ENCODE data around the gene AGTR1. TPM values are rescaled to one million over a fixed set of nuclear protein-coding genes. Genes with fewer than 3 reads are reported as not detected.

The AGTR1 gene
- total and polyA plus RNA-seq, 10 of the 15 experiments (the other 5 are each of a cell fraction or from before 2014, with no cell fraction given), result not detected

DNA sequence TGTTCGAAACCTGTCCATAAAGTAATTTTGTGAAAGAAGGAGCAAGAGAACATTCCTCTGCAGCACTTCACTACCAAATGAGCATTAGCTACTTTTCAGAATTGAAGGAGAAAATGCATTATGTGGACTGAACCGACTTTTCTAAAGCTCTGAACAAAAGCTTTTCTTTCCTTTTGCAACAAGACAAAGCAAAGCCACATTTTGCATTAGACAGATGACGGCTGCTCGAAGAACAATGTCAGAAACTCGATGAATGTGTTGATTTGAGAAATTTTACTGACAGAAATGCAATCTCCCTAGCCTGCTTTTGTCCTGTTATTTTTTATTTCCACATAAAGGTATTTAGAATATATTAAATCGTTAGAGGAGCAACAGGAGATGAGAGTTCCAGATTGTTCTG lies 44.4 kb downstream of the AGTR1 start (continued):
- no peak for TF ChIP-seq MYB (IDR thresholded peaks at IDR 0.05; ENCODE audit: borderline replicate concordance, low read depth, low read length)
- no peak for TF ChIP-seq DPF2 (IDR thresholded peaks at IDR 0.05)

- Histone ChIP-seq H3K79me2 (ENCODE audit: control insufficient read depth, insufficient read depth, low read length) (no peaks in the 10 kb centered on the region), H3K27me3 (replicated peaks in 1 of 2; ENCODE audit: control insufficient read depth in 2 of 2, insufficient read depth in 2 of 2, low read length in 1 of 2) (no peaks in the 10 kb centered on the region), H3K4me2 (ENCODE audit: control insufficient read depth, insufficient read depth) (no peak overlapping the region), H3K36me3 (ENCODE audit: control insufficient read depth in 2 of 2, insufficient read depth in 2 of 2, low read length in 1 of 2) (no peaks in the 10 kb centered on the region), H3K9me3 (replicated peaks; ENCODE audit: control insufficient read depth, insufficient read depth, low read length) (no peaks in the 10 kb centered on the region), H3K4me3 (no peak overlapping the region), H3K4me1 (ENCODE audit: control insufficient read depth, insufficient read depth, low read length) (no peaks in the 10 kb centered on the region), H3K9ac (ENCODE audit: control insufficient read depth, insufficient read depth, low read length) (no peak overlapping the region), H4K20me1 (ENCODE audit: control insufficient read depth, insufficient read depth) (no peaks in the 10 kb centered on the region), H3K27ac (ENCODE audit: control insufficient read depth, insufficient read depth) (no peak overlapping the region), H2AFZ (ENCODE audit: control insufficient read depth, low read depth, low read length) (no peak overlapping the region)
- DNase-seq (ENCODE audit: low read depth, low spot score) (no peak), ATAC-seq (no peak), FAIRE-seq (no peak)
- CTCF ChIA-PET, result interaction anchor here (0.6 kb wide), 1 partner anchor 1426 kb away, joined by 3 read pairs; no protein-coding TSS in a partner anchor
- no TSS peak for BruUV-seq (replicated peaks)
- SMC1A ChIA-PET (ENCODE audit: uncharacterized antibody, unreplicated experiment), result no interaction called here
- 81% methylated on average over 5 of the region's 5 CpGs for WGBS (ENCODE audit: insufficient coverage, insufficient replicate concordance, low lambda C conversion rate, missing lambda C conversion rate)
- intact Hi-C loops (cut with micrococcal nuclease; ENCODE audit: unreplicated experiment), result no loop called here
- in situ Hi-C loops (cut with MboI), result no loop called here
- no peak for TF ChIP-seq KDM1A (IDR thresholded peaks at IDR 0.05; ENCODE audit: borderline replicate concordance)
- TF ChIP-seq ZNF622 (IDR thresholded peaks at IDR 0.05), result no peak
- no peak for TF ChIP-seq CREM (IDR thresholded peaks at IDR 0.05; ENCODE audit: low read depth)
- TF ChIP-seq YY1 (IDR thresholded peaks at IDR 0.05; ENCODE audit: low read depth, low read length), result no peak
- TF ChIP-seq POLR2A (IDR thresholded peaks at IDR 0.05; ENCODE audit: low read depth, low read length), result no peak
- no peak for TF ChIP-seq MEF2B (IDR thresholded peaks at IDR 0.05; ENCODE audit: partially characterized antibody, poor library complexity, severe bottlenecking)
- TF ChIP-seq MTA3 (IDR thresholded peaks at IDR 0.05; ENCODE audit: borderline replicate concordance, low read length), result no peak
- TF ChIP-seq YBX1 (IDR thresholded peaks at IDR 0.05), result no peak
- no peak for TF ChIP-seq JUNB (IDR thresholded peaks at IDR 0.05)
- no peak for TF ChIP-seq SMC3 (IDR thresholded peaks at IDR 0.05; ENCODE audit: borderline replicate concordance, low read length)
- TF ChIP-seq, protein P1, sequence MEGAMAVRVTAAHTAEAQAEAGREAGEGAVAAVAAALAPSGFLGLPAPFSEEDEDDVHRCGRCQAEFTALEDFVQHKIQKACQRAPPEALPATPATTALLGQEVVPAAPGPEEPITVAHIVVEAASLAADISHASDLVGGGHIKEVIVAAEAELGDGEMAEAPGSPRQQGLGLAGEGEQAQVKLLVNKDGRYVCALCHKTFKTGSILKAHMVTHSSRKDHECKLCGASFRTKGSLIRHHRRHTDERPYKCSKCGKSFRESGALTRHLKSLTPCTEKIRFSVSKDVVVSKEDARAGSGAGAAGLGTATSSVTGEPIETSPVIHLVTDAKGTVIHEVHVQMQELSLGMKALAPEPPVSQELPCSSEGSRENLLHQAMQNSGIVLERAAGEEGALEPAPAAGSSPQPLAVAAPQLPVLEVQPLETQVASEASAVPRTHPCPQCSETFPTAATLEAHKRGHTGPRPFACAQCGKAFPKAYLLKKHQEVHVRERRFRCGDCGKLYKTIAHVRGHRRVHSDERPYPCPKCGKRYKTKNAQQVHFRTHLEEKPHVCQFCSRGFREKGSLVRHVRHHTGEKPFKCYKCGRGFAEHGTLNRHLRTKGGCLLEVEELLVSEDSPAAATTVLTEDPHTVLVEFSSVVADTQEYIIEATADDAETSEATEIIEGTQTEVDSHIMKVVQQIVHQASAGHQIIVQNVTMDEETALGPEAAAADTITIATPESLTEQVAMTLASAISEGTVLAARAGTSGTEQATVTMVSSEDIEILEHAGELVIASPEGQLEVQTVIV (IDR thresholded peaks at IDR 0.05; ENCODE audit: borderline replicate concordance, partially characterized antibody), result no peak
- TF ChIP-seq, protein P2, sequence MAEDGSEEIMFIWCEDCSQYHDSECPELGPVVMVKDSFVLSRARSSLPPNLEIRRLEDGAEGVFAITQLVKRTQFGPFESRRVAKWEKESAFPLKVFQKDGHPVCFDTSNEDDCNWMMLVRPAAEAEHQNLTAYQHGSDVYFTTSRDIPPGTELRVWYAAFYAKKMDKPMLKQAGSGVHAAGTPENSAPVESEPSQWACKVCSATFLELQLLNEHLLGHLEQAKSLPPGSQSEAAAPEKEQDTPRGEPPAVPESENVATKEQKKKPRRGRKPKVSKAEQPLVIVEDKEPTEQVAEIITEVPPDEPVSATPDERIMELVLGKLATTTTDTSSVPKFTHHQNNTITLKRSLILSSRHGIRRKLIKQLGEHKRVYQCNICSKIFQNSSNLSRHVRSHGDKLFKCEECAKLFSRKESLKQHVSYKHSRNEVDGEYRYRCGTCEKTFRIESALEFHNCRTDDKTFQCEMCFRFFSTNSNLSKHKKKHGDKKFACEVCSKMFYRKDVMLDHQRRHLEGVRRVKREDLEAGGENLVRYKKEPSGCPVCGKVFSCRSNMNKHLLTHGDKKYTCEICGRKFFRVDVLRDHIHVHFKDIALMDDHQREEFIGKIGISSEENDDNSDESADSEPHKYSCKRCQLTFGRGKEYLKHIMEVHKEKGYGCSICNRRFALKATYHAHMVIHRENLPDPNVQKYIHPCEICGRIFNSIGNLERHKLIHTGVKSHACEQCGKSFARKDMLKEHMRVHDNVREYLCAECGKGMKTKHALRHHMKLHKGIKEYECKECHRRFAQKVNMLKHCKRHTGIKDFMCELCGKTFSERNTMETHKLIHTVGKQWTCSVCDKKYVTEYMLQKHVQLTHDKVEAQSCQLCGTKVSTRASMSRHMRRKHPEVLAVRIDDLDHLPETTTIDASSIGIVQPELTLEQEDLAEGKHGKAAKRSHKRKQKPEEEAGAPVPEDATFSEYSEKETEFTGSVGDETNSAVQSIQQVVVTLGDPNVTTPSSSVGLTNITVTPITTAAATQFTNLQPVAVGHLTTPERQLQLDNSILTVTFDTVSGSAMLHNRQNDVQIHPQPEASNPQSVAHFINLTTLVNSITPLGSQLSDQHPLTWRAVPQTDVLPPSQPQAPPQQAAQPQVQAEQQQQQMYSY (CRISPR knock-in tag; IDR thresholded peaks at IDR 0.05), result no peak
- no peak for TF ChIP-seq BCL11A (IDR thresholded peaks at IDR 0.05; ENCODE audit: low read depth, low read length)
- POLR2A ChIA-PET, result no interaction called here
- RAD21 ChIA-PET (ENCODE audit: unreplicated experiment), result no interaction called here
Measured at GRCh38 chr3:148746053-148746452, 48.4 kb downstream of the AGTR1 start.
